Vagina (tissue), 2 donors: ENCODE measurements around the gene DACH1. TPM values are rescaled to one million over a fixed set of nuclear protein-coding genes. Genes with fewer than 3 reads are reported as not detected.
"Not testable (repeated sequence)": the region's sequence is repeated elsewhere in the genome, so short reads cannot be mapped to it uniquely, and the experiment has no call there.

Experiments used
- DNase-seq, 2 donors: peaks; one replicate each; pipeline ENCODE4 v3.0.0-alpha.2; 2017; ENCODE audit errors: extremely low spot score in 2 of 2
- H3K27ac ChIP-seq: fragments of 200-600 bp; sonication (generic); one replicate; pipeline ENCODE4 v1.5.1; 2019
- H3K27me3 ChIP-seq: fragments of 200-600 bp; sonication (generic); one replicate; pipeline ENCODE4 v1.5.1; 2019
- H3K36me3 ChIP-seq, 2 donors: fragments of 200-600 bp; sonication (generic); one replicate each; pipeline ENCODE4 v1.5.1; 2017 to 2019
- H3K4me1 ChIP-seq: fragments of 200-600 bp; sonication (generic); one replicate; pipeline ENCODE4 v1.5.1; 2019
- H3K4me3 ChIP-seq, 2 donors: fragments of 200-600 bp; sonication (generic); 1 replicate in 1 of 2; 2 replicates in 1 of 2; pipeline ENCODE4 v1.5.1; 2016 to 2019
- H3K9me3 ChIP-seq: fragments of 200-600 bp; sonication (generic); one replicate; pipeline ENCODE4 v1.5.1; 2019
- CTCF ChIP-seq, 3 experiments: fragments of 450-650 bp in 2 of 3; fragments of 200-600 bp in 1 of 3; sonication (generic) in 1 of 3; IDR thresholded peaks; one replicate each; pipeline ENCODE4 v1.5.1; 2017 to 2019; ENCODE audit warnings: antibody characterized with exemption in 3 of 3, mild to moderate bottlenecking in 2 of 3, moderate library complexity in 2 of 3
- POLR2A ChIP-seq, 2 donors: fragments of 450-650 bp; IDR thresholded peaks; one replicate each; pipeline ENCODE4 v1.6.1; 2017; ENCODE audit warnings: antibody characterized with exemption in 2 of 2, mild to moderate bottlenecking in 2 of 2, moderate library complexity in 2 of 2
- POLR2AphosphoS5 ChIP-seq, 2 donors: sonication (generic); formaldehyde crosslinking; IDR thresholded peaks; one replicate each; pipeline ENCODE4 v1.9.0; 2017; ENCODE audit warnings: antibody characterized with exemption in 2 of 2, mild to moderate bottlenecking in 2 of 2, low read depth in 1 of 2; ENCODE audit not compliant: insufficient read depth in 1 of 2
- intact Hi-C: fragments of 100-400 bp; cut with DNase I; formaldehyde crosslinking; loops from one replicate; pipeline ENCODE4 v1.15.1; 2023
- total RNA-seq: library from RNA; depleted of rRNA; stranded (reverse); fragments of >200 nt; gene quantifications from one replicate; pipeline ENCODE4 v1.2.3, GENCODE V29; 2016

The DACH1 gene
- total RNA-seq, 1 donor from 2014 or later: 7.9 TPM

GRCh38 chr13:71851498-71852409 lies 15.2 kb downstream of the DACH1 start:
- H3K4me1 ChIP-seq: no peaks in the 10 kb centered on the region
- no peak overlapping the region for H3K27ac ChIP-seq
- H3K9me3 ChIP-seq: no peaks in the 10 kb centered on the region
- TF ChIP-seq POLR2A (IDR thresholded peaks at IDR 0.05) (no peak), POLR2AphosphoS5 (IDR thresholded peaks at IDR 0.05; ENCODE audit: insufficient read depth in 1 of 2, low read depth in 1 of 2) (no peak)
- DNase-seq: no peak
- no peak overlapping the region for H3K4me3 ChIP-seq
- no peaks in the 10 kb centered on the region for H3K27me3 ChIP-seq
- intact Hi-C loops: no loop called here
- no peaks in the 10 kb centered on the region for H3K36me3 ChIP-seq

- Histone ChIP-seq H3K9me3 (no peaks in the 10 kb centered on the region), H3K27ac (no peak overlapping the region), H3K4me3 (no peak overlapping the region), H3K36me3 (no peaks in the 10 kb centered on the region), H3K4me1 (no peaks in the 10 kb centered on the region), H3K27me3 (no peaks in the 10 kb centered on the region)
- intact Hi-C loops: no loop called here
- TF ChIP-seq POLR2AphosphoS5 (IDR thresholded peaks at IDR 0.05; ENCODE audit: insufficient read depth in 1 of 2, low read depth in 1 of 2) (no peak), CTCF (IDR thresholded peaks at IDR 0.05) (no peak), POLR2A (IDR thresholded peaks at IDR 0.05) (no peak)
- DNase-seq: no peak
Observed at GRCh38 chr13:71842003-71842402, 25.0 kb downstream of the DACH1 start.

- Histone ChIP-seq H3K27me3 (no peaks in the 10 kb centered on the region), H3K27ac (no peak overlapping the region), H3K4me3 (no peak overlapping the region), H3K36me3 (no peaks in the 10 kb centered on the region), H3K4me1 (peaks cover 6% of the 10 kb centered on the region), H3K9me3 (no peaks in the 10 kb centered on the region)
- no peak for DNase-seq
- intact Hi-C loops: no loop called here
- TF ChIP-seq POLR2AphosphoS5 (IDR thresholded peaks at IDR 0.05; ENCODE audit: insufficient read depth in 1 of 2, low read depth in 1 of 2) (no peak), POLR2A (IDR thresholded peaks at IDR 0.05) (no peak), CTCF (IDR thresholded peaks at IDR 0.05) (no peak)
Observed at GRCh38 chr13:71838842-71839241, 28.2 kb downstream of the DACH1 start.

- intact Hi-C loops, H3K9me3 ChIP-seq, DNase-seq, H3K27me3 ChIP-seq, H3K4me1 ChIP-seq, H3K36me3 ChIP-seq, H3K27ac ChIP-seq, H3K4me3 ChIP-seq: not testable (repeated sequence)
Observed at GRCh38 chr13:71837582-71837981, 29.4 kb downstream of the DACH1 start.

GRCh38 chr13:71831716-71832115 lies 35.3 kb downstream of the DACH1 start:
- Histone ChIP-seq H3K4me3 (no peak overlapping the region), H3K4me1 (peaks cover 13% of the 10 kb centered on the region), H3K27me3 (no peaks in the 10 kb centered on the region), H3K9me3 (no peaks in the 10 kb centered on the region), H3K27ac (no peak overlapping the region), H3K36me3 (no peaks in the 10 kb centered on the region)
- intact Hi-C loops: no loop called here
- DNase-seq: no peak
- TF ChIP-seq CTCF (IDR thresholded peaks at IDR 0.05): no peak
- TF ChIP-seq POLR2A (IDR thresholded peaks at IDR 0.05): no peak
- TF ChIP-seq POLR2AphosphoS5 (IDR thresholded peaks at IDR 0.05; ENCODE audit: insufficient read depth in 1 of 2, low read depth in 1 of 2): no peak

GRCh38 chr13:71830736-71831135 lies 36.3 kb downstream of the DACH1 start:
- H3K4me3 ChIP-seq: no peak overlapping the region
- TF ChIP-seq CTCF (IDR thresholded peaks at IDR 0.05) (no peak), POLR2A (IDR thresholded peaks at IDR 0.05) (no peak), POLR2AphosphoS5 (IDR thresholded peaks at IDR 0.05; ENCODE audit: insufficient read depth in 1 of 2, low read depth in 1 of 2) (no peak)
- intact Hi-C loops: no loop called here

More at GRCh38 chr13:71830736-71831135, 36.3 kb downstream of the DACH1 start:
- H3K27ac ChIP-seq: no peak overlapping the region
- H3K27me3 ChIP-seq: no peaks in the 10 kb centered on the region
- H3K4me1 ChIP-seq: peaks cover 13% of the 10 kb centered on the region
- H3K9me3 ChIP-seq: no peaks in the 10 kb centered on the region
- DNase-seq: no peak
- H3K36me3 ChIP-seq: no peaks in the 10 kb centered on the region
